GM12865 (cell line): ENCODE results near the gene NRIP2.

Source experiments
- DNase-seq: peaks from one replicate; pipeline ENCODE4 v3.0.0; 2010; ENCODE audit warnings: low read depth
- H3K4me3 ChIP-seq: 2 replicates; pipeline ENCODE4 v1.5.1; 2011; ENCODE audit warnings: mild to moderate bottlenecking, low read depth, low read length, control low read depth
- TF ChIP-seq, protein P1 (sequence below): IDR thresholded peaks from 2 replicates; pipeline ENCODE4 v1.5.1; 2011; ENCODE audit warnings: low read length, control low read depth, low read depth, inconsistent platforms; ENCODE audit not compliant: insufficient read depth; ENCODE audit errors: missing control alignments

The NRIP2 gene

DNA sequence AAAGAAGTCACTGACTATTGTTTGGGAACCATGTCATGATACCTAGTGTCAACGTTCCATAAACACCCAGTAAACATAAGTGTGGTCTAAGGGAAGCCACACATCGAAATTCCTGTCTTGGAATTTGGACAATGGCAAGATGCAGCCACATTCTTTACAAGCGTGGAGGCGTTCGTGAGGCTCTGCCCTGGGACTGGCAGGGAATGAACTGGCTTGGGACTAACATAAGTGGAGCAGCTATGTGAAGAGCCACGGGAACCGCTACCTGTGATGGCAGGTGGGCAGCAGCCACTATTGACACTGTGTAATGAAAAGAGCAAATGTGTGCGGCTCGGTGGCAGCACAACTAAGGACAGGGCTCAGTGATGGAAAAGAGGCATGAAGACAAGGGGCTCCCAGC lies 10.0 kb upstream of the NRIP2 start:
- no peak overlapping the region for H3K4me3 ChIP-seq
- TF ChIP-seq, protein P1, sequence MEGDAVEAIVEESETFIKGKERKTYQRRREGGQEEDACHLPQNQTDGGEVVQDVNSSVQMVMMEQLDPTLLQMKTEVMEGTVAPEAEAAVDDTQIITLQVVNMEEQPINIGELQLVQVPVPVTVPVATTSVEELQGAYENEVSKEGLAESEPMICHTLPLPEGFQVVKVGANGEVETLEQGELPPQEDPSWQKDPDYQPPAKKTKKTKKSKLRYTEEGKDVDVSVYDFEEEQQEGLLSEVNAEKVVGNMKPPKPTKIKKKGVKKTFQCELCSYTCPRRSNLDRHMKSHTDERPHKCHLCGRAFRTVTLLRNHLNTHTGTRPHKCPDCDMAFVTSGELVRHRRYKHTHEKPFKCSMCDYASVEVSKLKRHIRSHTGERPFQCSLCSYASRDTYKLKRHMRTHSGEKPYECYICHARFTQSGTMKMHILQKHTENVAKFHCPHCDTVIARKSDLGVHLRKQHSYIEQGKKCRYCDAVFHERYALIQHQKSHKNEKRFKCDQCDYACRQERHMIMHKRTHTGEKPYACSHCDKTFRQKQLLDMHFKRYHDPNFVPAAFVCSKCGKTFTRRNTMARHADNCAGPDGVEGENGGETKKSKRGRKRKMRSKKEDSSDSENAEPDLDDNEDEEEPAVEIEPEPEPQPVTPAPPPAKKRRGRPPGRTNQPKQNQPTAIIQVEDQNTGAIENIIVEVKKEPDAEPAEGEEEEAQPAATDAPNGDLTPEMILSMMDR, result no peak
- DNase-seq, result no peak

DNA sequence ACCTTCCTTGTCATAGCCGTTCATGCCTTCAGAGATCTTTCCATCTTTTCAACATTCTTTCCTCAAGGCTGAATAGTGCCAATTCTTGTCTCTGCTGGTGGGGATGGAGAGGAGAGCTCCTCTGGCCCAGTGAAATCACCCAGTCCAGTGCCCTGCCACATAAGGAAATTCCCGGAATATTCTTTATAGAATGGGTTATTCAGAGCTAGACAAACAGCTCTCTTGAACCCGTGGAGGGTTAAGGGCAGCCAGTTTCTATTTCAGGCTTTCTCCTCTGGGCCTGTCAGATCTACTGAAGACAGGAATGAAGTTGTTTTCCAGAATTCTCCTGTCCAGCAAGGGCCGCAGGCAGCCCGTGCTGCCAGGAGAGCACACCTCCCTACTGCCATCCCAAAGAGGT lies 8.1 kb upstream of the NRIP2 start:
- DNase-seq, result no peak
- H3K4me3 ChIP-seq, result no peak overlapping the region
- TF ChIP-seq, protein P1, result no peak

DNA sequence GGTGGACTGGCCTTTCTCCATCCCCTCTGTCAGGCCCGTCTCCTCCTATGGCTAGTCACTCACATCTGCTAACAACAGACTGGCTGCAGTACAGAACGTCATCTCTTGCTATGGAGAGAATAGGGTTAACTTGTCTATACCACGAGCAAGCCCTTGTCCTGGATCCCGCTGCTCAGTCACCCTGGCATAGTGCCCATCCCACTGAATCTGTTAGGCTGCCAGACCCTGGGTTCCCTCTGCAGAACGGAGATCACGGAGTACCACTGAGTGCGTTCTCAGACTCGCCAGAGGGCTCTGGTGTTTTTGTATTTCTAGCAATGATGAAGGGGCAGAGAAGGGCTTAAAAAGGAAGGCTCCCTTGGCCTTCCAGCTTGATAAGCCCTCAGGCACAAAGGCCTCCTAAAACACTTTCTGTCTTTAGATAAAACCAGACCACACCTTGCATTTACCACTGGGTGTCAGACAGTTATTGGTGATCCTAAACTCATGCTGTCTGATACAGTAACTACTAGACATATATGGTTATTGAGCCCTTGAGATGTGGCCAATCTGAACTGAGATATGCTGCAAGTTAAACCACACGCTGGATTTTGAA lies 6.3 kb upstream of the NRIP2 start:
- H3K4me3 ChIP-seq, result no peak overlapping the region
- TF ChIP-seq, protein P1, result no peak
- DNase-seq, result no peak

DNA sequence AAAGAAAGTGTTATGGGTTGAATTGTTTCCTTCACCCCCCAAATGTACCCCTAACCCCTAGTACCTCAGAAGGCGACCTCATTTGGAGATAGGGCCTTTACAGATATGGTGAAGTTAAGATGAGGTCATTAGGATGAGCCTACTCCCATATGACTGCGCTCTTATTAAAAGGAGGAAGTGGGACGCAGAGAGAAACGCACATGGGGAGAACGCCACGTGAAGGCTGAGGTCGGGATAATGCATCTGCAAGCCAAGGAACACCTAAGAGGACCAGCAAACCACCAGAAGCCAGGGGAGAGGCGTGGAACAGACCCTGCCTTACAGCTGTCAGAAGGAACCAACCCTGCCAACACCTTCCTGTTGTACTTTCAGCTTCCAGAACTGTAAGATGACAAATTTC lies 1.7 kb upstream of the NRIP2 start:
- TF ChIP-seq, protein P1, result no peak
- DNase-seq, result no peak
- H3K4me3 ChIP-seq, result no peak overlapping the region

DNA sequence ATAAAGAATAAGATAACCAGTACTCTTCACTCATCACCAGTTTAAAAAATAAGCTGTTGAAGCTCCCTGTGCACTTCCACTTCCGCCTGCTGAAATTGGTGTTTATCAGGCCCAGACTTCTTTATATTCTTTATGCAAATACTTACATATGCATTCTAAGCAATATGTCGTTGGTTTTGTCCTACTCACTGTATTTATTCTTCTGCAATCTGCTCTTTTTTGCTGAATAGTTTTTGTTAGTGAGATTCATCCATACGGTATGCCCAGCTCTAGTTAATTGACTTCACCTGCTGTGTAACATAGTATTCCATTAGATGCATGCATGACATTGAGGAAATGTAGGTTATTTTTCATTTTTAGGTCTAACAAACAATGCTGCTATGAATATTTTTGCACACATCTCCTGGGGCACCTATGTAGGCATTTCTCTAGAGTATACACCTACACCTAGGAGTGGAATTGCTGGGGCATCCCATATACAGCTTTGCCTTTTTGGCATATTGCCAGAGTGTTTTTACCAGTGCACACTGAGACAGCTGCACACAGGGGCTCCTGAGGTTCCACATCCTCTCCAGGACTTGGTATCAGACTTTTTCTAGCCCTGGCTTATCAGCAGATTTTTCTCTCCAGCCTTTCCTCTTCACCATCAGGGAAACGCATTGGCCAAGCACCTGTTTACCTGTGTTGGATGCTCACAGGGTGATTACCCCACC lies 1.0 kb upstream of the NRIP2 start:
- DNase-seq, result no peak
- no peak overlapping the region for H3K4me3 ChIP-seq
- TF ChIP-seq, protein P1, result no peak

DNA sequence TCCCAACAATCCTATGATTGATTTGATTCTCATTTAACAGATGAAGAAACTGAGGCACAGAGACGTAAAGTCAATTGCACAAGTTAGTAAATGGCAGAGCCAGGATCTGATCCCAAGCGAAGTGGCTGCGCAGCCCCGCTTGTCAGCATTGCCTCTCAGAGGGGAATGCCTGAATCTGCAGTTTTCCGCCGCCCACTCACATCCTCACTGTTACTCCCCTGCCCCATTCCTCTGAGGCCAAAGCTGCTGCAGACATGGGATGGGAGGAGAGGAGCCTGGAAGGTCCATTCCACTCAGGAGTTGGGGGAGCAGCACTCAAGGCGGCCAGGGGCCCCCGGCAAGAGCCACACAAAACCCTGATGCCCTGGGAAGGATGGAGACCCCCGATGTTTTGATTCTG lies 1.0 kb downstream of the NRIP2 start:
- TF ChIP-seq, protein P1, result no peak
- no peak overlapping the region for H3K4me3 ChIP-seq
- no peak for DNase-seq

DNA sequence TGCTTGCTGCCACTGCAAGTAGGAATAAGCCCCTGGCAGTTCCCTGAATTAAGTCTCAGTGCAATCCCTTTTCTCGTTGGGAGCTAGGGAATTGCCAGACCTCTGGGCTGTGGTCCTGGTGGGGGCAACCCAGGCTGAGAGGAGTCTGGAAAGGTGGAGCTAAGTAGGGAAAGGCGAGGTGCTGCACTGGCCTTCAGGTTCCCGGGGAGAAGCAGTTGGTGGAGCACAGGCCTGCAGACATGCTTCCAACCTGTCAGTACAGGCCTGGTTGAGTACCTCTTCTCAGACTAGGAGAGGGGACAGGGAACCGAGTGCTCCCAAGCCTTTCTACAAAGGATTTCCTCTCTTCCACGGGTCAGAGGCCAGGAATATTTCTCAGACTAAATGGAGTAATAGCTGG lies 1.5 kb downstream of the NRIP2 start:
- DNase-seq, result no peak
- no peak overlapping the region for H3K4me3 ChIP-seq
- TF ChIP-seq, protein P1, result no peak
